Inflammatory macrophage (primary cell): ENCODE data around the gene FILIP1.

Experiments used
- DNase-seq, 2 donors: peaks; one replicate each; pipeline ENCODE4 v3.0.0-alpha.2; 2020 to 2022
- total RNA-seq, 18 experiments: gene quantifications; one replicate each; lab custom pipeline; 2026; ENCODE audit warnings: mixed read lengths in 6 of 18, inconsistent platforms in 2 of 18; lab: John Stamatoyannopoulos, UW

The FILIP1 gene, protein sequence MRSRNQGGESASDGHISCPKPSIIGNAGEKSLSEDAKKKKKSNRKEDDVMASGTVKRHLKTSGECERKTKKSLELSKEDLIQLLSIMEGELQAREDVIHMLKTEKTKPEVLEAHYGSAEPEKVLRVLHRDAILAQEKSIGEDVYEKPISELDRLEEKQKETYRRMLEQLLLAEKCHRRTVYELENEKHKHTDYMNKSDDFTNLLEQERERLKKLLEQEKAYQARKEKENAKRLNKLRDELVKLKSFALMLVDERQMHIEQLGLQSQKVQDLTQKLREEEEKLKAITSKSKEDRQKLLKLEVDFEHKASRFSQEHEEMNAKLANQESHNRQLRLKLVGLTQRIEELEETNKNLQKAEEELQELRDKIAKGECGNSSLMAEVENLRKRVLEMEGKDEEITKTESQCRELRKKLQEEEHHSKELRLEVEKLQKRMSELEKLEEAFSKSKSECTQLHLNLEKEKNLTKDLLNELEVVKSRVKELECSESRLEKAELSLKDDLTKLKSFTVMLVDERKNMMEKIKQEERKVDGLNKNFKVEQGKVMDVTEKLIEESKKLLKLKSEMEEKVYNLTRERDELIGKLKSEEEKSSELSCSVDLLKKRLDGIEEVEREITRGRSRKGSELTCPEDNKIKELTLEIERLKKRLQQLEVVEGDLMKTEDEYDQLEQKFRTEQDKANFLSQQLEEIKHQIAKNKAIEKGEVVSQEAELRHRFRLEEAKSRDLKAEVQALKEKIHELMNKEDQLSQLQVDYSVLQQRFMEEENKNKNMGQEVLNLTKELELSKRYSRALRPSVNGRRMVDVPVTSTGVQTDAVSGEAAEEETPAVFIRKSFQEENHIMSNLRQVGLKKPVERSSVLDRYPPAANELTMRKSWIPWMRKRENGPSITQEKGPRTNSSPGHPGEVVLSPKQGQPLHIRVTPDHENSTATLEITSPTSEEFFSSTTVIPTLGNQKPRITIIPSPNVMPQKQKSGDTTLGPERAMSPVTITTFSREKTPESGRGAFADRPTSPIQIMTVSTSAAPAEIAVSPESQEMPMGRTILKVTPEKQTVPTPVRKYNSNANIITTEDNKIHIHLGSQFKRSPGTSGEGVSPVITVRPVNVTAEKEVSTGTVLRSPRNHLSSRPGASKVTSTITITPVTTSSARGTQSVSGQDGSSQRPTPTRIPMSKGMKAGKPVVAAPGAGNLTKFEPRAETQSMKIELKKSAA (N-terminal part only)
- 0 to 0.31 (median 0.06) reads per million in 18 experiments for total RNA-seq

DNA sequence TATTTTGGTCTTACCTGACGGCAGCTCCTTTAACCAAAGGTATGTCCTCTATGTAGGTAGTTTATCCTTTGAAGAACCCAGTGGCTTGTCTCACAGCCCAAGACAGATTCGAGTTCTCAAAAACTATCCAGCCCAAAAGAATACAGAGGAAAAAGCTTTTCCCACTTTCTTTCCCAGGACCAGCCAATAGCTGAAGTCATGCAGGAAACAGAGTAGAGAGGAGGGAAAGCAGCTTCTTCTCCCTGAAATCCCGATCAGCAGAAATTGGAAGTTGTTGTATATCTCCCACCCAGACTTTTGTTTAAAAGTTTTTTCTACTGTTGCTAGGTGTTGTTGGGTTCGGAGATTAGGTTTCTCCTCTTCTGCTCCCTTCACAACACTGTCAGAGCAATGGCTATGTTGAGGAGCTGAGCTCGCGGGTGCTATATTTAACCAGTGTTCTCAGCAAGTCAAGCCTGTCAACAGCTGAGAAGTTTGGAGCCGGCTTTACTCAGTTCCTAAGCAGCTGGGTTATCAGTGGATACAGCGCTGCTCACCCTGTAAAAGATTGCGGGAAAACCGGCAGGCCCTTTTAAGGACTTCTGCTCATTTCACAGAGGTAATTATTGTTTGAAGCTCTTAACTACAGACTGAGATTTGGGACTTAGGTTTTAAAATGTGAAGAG, at the start of gene FILIP1:
Gene FILIP1, minus strand, starts transcription at position 401 of the 665 bp plus-strand sequence. CDS start 78,828 bp downstream, outside the sequence.
- DNase-seq: no peak

DNA sequence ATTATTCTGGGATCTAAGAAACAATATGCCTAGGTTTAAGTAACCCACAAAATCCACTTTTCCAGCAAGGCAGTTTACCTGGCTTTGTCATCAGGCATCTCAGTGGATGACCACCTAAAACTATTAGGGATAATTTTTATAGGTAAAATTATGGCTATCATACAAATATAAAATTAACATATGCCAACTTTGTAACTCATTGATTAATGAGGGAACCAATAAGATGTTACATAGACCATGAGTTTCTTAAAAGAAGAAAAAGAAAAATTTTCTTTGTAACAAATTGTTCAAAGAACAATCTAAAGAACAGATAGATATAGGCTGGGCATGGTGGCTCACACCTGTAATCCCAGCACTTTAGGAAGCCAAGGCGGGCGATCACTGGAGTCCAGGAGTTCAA, 49.7 kb upstream of the FILIP1 start:
- DNase-seq: no peak

DNA sequence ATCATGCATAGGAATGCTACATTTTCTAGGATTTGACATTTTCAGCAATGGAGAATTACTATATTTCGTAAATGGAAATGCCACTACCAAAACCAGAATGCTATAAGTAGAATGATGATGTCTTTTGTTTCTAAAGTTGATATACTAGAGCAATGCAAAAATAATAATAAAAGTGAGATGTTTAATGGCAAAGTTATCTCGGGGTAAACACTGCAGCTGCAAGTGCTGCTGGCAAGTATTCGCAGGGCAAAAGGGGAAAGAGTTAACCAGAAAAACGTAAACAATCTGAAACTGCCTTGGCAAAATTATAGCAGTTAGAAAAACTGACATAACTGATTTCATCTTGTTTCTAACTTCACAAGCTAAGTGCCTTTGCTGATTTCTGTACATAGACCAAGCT, 45.5 kb upstream of the FILIP1 start:
- no peak for DNase-seq

DNA sequence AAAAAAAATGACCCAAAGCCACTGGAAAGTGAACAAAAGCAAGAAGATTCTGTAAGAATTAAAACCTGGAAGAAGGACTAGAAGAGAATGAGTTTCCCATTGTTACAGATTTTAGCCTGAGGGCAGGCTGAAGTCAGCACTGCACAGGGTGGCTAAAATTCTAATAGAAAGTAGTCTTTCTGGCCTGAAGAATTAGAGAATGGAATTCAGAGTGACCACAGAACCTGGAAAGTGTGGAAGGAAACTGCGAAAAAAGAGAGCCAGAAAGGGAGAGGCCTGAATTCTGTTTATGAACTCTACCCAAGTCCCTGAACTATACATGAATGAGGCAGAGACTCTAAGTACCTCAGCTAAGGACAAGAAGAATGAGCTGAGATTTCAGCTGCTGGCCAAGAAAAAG, 38.9 kb upstream of the FILIP1 start:
- no peak for DNase-seq

DNA sequence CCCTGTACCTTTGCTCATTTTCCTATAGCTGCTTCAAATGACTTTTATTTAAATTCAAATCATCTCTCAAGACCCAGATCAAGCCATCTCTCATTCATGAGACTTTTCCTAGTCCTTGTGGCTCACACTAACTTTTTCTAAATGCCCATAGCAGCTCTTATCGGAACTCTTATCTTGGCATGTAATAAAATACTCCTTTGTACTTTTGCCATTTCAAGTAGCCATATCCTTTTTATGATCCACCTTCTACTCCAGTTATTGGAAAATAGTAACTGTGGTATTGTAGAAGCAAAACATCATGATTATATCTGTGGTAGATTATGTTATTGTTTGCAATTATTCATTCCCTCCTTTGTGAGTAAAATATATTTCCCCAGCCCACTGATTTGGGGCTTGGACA, 37.6 kb upstream of the FILIP1 start:
- DNase-seq: no peak

DNA sequence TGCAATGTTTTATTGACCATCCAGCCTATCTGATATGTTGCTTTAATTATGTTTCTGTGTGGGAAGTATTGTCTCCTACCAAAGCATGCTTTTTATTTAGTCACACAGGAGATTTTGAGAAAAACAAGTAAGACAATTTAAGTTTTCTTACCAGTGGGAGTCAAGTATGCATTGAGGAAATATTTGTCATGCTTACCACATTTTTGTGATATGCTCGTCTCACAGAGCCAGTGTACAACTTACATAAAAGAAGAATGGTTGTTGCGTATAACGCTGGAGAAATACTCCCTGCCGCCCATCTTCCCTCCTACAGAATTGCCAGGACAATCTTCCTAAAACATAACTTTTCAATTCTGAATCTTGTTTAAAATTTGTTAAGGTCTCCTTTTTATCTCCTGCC, 37.1 kb upstream of the FILIP1 start:
- no peak for DNase-seq

DNA sequence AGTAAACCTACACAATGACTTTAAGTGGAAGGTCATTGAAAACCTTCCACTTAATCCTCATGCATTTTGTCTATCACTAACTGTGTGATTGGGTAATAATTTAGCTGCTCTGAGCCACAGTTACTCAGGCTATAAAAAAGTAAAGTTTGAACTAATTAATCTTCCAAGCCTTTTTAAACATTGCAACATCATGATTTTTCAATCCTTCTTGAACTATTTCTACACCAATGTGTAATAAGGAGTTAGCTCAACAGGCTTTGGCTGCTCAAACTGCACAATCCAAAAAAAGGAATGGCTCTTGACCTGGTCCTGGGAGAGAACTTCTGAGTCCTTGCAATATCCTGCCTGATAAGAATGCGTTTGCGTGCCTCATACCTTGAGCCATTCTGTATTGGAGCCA, 34.8 kb upstream of the FILIP1 start:
- DNase-seq: no peak

DNA sequence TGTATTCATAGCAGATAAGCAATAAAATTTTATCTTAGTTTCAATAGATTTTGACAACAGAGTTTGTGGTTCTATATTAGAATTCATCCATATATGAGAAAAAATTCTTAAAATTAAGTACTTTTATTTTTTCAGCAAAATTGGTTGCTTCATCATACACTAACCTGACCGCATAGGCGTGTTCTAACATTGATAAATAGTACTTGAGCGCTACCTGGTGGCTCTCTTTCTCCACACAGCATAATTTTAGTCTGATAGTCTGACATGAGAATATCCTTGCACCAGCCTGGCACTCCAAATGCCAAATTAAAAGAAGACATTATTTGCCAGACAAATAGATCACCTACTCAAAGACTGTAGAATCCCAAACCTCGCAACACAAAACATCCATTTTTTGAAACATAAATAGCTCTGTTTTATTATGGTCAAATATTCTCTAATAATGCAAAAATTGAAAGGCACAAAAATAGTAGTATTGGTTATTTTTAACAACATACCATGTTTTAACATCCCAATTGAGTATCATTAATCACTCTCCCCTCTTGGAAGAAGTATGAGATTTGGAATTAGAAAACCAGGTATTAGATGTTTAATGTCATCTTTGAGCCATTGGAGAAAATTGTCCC, 33.0 kb upstream of the FILIP1 start:
- peak; percentile 66 to 79 for DNase-seq

DNA sequence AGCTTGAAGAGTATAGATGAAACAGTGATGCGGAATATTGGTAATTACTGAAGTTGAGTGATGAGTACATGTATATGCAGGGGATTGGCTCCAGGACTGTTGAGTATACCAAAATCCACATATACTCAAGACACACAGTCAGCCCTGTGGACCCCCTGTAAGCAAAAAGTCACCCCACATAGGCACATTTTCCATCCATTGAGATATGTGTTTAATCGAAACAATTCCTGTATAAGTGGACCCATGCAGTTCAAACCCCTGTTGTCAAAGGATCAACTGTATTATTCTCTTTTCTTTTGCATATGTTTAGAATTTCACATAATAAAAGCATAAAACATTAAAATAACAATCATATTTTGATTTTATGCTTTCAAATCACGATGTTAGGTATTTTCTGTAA, 32.1 kb upstream of the FILIP1 start:
- DNase-seq: no peak

DNA sequence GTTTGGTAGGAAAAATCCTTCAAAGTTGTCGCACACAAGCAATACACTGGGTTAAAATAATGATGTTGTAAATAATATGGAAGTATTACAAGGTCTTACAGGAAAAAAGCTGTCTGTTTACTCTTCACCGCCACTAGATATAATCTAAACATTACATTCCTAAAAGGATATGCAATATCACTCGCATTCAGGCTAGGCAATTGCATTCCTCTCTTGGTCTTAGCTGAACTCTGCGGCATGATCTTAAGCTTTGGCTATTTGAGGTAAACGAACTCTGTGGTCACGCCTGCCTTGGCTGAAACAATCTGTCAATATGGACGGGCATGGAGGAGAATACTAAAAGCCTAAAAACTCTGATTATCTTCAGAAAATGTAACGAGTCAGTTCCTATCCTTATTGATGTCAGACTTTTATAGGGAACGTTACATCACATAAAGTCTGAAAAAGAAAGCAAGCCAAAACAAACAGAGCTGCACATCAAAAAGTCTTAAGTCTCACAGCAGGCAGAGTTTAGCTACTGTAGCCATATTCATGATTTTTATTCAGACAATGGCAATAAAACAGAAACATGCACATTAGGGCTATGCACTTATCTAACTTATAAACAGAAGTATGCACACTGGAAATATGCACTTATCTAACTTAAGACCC, 30.8 kb upstream of the FILIP1 start:
- DNase-seq: no peak

DNA sequence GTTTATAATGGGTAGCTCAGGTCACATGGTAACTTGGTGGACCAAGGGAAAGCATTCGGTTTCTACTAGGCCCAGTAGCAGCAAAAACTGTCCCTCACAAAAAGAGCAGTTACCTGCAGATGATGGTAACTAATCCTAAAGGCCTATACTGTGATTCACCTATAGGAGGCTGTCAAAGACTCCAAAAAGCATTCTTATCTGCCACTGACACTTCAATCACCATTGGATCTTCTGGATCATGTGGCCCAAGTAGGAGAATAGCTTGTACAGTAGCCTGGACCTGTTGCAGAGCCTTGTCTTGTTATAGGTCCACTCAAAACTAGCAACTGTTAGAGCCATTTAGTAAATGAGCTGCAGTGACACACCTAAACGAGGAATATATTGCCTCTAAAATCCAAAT, 23.2 kb upstream of the FILIP1 start:
- DNase-seq: no peak

DNA sequence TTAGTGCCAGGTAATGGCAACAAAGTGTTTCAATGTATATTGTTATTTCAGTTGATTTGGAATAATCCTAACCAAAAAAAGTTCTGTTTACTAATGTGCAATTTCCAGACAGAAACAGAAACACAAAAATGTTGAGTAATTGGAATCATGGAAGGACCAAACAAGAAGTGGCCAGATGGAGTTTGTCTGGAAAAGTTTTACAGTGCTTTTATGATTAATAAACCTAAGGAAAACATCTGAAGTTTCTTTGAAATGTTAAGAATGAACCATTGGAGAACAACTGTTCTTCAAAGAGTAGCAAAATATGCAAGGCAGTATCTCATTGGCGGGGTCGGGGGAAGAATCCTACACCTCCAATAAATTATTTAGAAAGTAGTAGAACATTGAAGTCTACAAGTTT, 19.0 kb upstream of the FILIP1 start:
- DNase-seq: no peak

DNA sequence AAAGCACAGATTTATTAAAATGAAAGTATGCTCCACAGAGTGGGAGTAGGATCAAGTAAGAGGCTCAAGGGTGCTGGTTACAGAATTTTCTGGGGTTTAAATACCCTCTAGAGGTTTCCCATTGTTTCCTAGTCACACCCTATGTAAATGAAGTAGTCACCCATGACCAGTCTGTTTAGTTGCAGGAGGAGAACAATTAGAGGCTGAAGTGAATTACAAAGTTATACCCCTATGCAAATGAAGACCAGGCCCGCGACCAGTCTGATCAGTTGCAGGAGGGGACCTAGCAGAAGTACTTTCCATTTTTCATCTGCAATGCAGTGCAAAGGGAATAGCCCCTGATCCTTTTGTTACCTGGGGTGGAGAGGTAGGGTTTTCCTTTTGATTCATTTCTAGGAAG, 11.8 kb upstream of the FILIP1 start:
- DNase-seq: no peak

DNA sequence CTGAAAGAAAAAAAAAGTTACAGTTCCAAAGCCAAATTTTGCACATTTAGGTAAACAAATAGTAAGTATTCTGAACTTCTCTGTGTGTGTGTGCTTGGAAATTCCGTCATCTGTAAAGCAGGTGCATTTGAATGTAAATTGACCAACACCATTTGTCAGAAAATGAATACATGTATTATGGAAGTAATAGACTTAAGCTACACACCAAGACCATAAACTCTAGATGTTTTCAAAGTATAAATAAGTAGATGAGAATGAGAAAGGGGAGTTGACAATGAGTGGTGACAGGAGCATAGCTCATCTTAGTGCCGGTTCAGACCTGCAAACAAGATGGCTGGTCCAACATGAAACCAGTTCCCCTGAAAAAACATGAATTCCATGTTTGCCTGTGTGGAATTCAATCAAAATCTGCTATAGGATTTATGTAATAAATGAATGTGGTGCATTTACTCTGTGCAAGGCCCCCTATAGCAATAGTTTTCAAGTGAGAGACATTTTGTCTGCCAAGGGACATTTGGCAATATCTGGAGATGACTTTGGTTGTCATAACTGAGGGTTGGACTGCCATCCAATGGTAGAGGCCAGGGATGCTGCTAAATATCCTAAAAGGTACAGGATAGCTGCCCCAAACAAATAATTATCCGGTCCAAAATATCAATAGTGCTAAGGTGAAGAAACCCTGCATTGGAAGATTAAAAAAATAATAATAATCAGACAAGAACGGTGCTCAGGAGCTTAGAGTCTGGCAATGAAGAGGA, 11.0 kb upstream of the FILIP1 start:
- DNase-seq: no peak

DNA sequence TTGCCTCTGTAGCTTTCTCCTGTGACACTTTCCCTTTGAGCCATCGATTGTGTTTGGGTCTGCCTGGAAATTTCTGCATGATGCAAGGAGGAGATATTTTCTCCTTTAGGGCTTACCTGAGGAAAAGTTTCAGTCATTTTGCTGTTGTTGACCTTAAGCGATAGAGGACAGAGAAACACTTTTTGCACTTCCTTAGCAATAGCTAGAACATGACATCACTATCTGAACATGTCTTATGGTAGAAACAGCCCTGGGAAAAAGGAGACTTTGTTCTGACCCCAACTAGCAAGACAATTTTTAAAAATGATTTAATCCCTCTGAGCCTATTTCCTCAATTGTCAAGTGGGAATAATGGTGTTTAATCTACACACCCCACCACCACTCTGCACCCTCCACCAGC, 9.7 kb upstream of the FILIP1 start:
- no peak for DNase-seq

DNA sequence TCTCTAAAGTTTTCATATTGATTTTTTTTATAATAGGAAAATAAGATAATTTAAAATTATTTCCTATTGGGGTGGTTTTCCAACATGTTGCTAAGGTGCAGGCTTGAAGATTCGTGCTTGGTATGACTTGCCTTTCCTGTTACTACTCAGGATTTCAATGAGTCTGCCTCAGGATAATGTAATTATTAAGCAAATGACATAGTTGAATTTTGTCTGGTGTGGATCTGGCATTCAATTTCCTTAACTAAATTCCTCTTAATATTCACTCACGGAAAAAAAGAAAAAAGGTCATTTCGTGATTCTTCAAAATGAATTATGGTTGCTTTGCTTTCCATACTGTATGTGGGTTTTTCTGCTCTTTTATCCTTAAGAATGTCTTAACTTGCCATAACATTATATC, 9.3 kb upstream of the FILIP1 start:
- DNase-seq: no peak

DNA sequence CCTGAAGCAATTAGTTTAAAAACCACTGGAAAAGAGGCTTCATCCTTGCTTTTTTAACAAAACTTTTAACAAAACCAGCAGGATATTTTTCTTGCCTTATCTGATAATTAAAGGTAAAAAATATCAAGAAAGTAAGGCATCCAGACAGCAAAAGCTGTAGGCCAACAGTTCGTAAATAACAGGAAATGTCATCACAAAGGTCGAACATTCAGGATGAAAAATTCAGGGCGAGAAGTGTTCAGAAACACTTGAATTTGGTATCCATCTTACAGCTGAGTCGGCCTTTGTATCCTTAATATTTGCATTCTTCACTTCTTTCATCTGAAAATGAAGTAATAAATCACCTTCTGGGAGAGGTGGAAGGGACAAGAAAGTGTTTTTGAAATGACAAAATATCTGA, 8.2 kb upstream of the FILIP1 start:
- DNase-seq: no peak

DNA sequence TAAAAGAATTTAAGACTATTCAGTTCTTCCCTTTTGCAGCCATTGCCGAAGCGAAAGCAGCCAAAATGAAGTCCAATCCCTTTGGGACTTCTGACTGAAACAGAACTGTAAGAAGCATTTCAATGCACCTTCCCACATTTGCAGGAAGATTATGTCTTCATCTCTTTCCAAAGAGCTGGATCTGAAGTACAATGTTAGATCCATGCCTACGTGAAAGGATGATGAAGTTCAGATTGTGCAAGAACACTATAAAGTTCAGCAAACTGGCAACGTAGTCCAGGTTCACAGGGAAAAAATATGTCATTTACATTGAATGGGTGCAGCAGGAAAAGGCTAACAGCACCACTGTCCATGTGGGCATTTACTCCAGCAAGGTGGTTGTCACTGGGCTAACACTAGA, 6.0 kb upstream of the FILIP1 start:
- DNase-seq: no peak

DNA sequence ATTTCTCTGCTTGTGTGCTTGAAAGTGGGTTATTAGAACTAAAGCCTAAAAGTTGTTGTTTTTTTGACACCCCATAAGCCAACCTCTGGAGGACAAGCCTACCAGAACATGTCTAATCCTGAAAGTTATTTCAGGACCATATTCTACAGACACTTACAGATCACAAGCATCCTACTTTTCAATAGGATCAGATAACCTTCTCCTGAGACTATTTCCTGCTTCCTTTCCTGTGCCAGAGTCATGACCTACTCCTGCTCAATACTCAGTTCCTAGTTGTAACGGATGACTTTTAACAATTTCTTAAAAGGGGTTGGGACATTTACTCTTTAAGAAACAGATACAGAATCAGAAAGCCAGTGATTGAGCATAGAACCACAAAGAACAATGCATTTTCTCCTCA, 5.3 kb upstream of the FILIP1 start:
- no peak for DNase-seq

DNA sequence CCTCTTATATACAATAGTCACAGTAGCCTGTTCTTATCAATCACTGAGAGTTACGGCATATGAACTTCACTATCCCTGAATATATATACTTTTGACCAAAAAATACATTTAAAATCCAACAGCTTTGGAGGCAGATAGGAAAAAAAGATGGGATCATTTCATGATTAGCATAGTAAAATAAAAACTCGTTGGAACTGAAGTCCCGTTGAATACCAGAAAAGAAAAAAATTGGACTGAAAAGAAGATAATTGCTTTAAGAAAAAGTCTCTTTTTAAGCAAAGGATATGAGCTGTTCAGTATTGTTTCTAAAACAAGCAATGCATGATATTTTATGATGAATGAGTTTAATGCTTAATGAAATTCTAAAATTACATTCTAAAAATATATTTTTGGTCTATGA, 4.4 kb upstream of the FILIP1 start:
- no peak for DNase-seq

DNA sequence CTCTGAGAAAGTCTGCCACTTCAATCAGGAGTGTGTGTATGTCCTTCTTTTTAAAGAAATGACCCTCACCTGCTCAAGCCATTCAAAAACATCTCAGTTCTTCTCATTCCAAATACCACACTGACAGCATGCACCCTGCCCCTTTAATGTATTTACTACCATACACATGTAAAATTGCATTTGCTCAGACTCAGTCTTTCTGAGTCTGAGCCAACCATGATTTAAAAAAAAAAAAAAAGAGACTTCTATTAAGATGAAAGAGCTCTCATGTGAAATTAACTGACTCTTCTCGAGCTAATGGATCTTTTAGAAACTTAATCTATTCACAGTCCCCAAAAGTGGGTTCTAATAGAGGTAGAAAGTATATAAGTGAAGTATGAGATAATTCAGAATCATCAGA, 1.4 kb upstream of the FILIP1 start:
- DNase-seq: no peak
